Nucleus accumbens (tissue), 56 donors: ENCODE results near the gene ENOX1.

ENCODE experiments used
- DNase-seq, 56 donors: peaks; one replicate each; lab custom pipeline; 2025; lab: John Stamatoyannopoulos, UW

Gene ENOX1

DNA sequence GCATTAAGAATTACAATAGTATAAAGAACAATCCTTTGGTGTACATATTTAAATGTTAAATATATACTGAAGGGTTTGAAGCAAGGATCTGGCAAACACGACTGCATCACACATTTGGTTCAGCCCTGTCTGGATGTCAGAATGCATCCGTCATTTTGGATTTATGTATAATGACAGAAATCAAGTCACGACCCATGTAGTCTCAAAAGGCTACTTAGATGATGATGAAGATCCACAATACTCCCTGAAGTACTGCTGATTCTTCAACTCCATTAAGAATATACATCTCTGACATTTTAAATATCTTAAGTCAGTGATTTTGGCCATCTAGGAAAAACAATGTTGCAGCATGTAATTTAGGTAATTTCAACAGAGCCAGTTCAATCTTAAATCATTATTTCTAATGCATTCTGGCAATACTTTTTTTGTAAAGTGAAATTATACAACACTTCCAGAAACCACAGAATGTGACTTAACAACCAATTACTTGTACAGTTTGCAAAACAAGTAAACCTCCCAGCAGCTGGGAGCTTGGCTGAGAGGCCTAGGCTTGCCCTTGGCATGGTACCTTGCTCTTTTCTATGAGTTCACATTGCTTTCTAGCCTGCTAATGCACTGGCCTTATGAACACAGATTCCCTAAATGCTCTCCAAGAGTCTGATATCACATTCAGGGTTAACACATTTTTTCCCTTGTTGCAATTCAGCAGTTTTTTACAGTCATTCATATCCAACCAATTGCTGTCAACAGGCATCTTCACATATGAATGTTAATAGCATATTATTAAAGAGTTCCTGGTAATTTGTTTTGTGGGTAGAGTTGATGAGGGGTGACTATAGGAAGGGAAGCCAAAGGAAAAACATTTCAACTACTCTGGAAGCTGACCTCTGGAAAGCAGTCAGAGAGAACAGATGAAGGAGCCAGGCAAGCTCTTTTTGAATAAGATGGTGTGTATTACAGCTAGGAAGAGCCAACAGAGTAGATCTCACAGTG is 175.2 kb downstream of the ENOX1 start:
- no peak for DNase-seq

DNA sequence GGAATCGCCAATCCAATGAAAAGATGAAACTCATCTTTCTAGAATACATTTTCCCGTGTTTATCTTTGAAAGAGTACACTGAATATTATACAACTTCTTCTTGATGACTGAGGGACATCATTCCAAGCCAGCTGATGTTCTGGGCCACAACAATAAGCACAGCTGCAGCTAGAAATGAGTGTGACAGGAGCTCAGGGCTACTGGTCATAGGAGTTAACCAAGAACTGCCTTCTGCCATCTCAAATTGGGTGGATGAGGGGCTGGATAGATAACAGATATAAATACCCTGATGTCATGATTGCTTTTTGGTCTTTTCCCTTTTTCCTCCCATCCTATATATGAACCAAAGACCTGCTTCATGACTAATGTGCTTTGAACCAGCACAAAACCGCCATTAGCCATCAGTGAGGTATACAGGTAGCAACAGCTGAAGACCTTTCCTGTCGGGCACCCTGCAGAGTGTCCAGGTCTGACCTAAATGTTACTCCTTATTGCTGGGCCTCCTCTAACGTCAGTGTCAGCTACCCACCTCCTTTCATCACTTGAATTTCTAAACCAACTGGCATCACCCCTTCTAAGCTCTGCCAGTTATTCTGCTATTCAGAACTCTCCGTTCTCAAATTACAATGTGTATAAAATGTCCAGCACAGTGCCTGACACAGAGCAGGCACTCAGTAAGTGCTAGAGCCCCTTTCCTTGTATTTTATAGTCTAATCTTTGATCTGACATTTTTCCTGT is 178.2 kb downstream of the ENOX1 start:
- no peak for DNase-seq

DNA sequence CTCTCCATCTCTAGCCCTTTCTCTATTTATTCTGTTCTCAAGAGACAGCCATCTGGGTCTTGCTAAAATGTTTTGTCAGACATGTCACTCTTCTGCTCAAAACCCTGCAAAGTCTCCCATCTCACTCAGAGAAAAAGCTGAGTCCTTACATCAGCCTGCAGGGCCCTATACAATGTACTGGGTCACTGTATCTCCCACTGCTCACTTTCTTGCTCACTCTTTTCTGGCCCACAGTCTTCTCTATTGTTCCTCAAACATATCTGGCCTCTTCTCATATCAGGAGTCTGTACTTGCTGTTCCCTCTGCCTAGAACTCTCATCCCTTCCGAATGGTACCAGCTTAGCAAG is 189.2 kb downstream of the ENOX1 start:
- DNase-seq = no peak

DNA sequence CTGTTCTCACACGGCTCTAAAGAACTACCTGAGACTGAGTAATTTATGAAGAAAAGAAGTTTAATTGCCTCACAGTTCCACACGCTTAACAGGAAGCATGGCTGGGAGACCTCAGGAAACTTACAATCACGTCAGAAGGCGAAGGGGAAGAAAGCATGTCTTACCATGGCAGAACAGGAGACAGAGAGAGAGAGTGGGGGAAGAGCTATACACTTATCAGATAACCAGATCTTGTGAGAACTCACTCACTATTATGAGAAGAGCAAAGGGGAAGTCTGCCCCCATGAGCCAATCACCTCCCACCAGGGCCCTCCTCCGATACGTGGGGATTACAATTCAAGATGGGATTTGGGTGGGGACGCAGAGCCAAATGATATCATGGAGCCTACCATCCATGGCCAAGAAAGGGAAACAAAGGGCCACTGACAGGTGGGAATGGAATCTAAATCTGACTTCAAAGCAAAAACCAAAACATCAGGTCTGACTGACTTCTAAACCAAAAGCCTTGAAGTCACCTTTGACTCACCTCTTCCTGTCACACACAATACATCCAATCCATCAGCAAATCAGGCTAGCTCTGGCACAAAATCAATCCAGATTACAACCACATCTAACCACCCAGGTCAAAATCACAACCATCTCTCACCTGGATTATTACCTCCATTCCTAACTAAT is 189.7 kb downstream of the ENOX1 start:
- DNase-seq = no peak

DNA sequence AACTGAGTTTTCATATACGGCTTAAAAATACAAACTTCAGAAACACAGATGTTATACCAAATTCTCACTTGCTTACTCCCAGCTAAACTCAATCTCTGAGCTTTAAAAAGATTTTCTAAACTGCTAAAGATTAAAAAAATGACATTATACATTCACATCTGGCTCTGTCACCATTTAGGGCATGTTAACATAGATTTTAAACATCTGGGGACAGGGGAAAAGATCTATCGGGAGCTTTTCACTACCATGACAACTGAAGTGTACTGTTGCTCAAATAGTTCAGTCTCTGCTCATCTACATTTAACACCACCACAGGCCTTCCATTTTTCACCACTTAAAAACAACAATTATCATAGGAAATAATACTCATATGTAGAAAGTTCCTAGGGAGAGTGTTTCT is 190.8 kb downstream of the ENOX1 start:
- no peak for DNase-seq

DNA sequence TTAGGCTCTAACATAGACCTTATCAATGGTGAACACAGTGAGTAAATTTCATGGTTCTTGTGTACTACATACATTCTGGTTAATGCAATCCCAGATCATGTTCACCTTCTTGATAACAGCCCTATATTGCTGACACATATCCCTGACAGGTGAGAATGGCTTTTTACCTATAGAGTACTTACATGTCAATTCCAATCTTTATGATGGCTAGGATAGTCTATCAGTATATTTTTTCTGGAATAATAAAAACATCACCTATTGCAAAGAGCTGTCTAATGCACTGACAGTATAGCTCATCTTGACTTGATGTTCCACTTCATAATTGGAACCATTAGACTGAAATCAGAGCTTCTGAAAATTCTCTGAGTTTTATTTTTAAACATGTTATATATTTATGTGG is 199.4 kb downstream of the ENOX1 start:
- no peak for DNase-seq

DNA sequence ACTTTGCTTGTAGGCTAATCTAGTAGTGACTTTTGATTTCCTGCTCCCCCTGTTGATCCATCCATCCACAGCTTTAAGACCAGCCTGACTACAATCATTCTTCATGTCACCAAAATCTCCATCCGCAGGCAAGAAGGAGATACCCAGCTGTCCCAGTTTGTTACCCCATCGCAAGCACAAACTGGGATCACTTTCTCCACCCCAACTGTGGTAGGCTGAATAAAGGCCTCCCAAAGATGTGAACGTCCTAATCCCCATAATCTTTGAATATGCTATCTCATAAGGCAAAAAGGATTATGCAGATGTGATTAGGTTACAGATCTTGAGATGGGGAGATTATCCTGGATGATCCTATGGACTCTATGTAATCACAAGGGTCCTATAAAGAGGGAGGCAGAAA is 202.0 kb downstream of the ENOX1 start:
- no peak for DNase-seq

DNA sequence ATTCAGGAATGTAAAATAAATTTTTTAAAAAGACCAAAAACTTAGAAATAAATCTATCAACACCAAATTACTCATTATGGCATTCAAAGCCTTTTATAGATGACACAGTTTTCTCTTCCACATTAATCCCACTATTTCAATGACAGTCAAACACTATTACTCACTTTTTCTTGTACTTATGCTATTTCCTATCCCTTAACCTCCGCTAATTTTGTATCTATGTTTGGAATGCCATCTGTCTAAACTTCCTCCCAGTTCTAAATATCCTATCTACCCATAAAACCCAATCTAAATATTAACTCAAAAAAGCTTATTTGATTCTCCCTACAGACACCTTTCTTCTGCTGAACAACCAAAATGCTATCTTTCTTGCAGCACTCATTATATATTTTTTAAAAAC is 203.5 kb downstream of the ENOX1 start:
- no peak for DNase-seq

DNA sequence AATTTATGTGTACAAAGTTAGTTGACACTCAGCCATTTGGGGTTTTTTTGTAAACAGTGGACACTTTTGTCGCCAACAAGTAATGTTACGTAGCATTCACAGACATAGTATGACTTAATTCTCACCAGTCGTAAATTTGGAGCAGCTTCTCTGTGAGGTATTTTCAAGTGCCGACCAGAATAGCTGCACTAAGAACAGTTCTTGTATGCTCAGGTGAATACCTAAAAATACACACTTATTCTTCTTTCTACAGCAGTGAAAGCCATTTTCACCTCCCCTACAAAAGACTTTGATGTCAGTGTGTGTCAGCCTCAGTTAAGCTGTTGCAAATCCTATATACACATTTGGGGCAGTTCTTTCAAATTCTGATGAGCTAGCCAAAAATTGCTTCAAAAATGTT is 206.5 kb downstream of the ENOX1 start:
- DNase-seq = peak in 1 of 56 donors; percentile 20

DNA sequence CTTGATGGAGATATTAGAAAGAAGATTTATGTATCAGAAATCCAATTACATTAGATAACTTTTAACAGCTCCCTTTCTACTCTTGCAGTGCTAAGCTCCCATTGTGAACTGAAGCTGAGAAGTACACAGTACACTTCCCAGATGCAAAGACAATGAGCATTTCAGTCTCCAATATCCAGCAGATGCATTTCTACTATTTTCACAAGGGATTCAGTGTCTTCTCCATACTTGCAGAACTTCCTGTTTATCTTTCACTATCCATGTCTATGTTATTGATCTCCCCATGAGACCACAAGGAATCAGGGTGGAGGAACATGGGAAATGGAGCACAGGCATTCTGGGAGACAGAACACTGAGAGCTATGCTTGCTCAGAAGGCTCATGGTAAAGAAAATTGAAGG is 207.5 kb downstream of the ENOX1 start:
- DNase-seq = peak in 1 of 56 donors; percentile 35

DNA sequence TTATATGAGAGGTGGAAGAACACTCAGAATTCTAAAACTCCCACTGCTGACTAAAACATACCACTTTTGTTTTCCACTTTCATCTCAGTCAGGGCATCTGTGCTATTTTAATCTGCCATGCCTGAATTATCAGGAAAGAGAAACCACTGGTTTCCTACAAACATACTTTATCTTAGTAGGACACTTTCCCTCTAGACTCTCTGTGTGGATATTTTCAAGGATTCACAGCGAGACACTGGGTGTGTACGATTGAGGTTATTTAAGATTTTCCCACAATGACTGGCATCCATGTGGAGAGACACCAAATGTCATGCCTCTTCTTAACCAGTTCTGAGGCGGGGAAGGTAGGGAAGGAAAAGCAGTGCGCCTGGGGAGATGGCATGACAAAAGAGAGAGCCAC is 212.2 kb downstream of the ENOX1 start:
- no peak for DNase-seq

DNA sequence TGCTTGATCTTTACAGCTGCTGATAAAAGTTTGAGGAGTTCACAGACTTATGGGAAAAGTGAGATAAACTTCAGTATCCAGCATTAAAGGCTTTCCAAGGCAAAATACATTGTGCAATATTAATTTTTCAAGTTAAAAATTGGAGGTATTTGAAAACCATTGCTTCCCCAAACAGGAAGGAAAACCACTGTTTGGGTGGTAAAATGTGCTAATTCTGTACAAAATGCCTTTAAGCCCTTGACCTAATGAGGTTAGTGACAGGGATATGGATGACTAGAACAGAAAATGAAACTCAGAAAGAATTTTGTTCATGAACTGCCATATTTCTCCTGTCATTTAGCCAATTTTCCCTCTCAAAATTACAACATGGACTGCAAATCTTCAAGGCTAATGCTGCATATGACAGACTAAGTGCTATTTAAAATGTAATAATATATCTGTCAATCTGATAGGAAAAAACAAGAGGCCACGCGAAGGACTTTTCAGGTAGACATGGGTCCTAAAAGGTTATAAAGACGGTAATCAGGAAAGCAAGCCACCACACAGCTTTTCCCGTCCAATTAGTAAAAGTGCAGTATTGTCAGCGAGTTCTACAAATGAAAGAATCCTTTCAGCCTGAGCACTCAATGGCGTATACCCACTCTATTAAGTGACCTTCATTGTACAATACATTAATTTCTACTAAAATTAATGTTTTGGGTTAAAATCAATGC is 212.8 kb downstream of the ENOX1 start:
- DNase-seq = no peak

DNA sequence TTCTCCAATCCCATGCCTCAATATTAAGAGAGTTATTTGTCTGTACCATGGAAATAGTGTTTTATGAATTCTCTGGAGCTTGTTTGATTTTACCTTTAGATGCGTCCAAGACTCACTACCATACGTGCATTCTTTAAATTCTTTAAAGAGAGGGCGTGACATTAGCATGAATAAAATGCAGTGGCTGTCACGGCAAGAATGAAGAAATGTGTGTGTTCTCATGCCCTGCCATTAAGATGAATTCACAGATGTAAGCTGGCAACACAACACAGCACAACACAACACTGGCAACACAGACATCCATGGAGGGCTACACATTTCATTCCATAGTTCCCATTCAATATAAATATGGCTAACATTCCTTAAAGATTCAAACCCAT is 213.4 kb downstream of the ENOX1 start:
- no peak for DNase-seq

DNA sequence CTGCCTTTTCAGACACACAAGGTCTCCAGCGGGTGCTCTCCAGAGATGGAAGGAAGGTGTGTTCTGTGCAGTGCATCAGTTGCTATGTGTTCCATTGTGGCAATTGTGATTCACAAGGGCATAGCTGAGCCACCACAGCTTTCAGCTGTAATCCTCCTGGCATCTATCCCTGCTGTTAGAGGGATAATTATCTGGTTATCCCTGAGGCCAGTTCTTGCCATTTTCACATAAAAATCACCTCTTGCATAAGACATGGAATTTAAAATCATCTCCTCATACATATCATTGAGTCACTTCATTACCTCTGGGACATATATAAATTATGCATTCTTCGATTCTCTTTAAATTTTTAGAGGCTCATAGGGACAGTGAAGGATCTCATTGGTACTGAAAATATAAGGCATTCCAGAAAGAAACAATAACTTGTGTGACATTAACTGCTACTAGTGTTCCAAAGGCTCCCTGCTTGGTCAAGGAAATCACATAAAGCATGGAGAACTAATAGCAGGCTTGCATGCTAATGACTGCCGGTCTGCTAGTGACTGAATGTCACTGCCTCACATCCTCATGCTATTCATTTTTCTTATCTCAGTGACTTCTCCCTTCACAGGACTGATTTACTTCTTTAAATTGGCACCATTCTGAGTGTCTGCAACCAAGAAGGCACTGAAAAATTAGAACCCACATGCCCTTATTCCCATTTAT is 214.0 kb downstream of the ENOX1 start:
- DNase-seq = no peak

DNA sequence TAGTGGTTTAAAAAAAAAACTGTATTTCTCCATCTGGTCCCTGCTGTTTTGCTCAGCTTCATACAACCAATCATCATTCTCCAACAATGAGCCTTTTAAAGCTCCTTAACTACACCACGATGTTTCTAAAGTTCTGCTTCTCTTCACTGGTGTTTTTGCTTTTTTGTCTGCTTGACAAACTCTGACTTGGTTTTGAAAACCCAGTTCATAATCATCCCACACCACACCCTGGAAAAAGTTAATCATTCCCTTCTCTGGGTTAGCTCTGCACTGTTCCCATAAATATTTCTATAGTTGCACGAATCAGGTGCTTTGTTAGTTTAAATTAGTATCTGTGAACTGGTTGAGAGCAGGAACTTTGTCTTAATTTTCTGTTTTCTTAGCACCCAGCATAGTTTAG is 217.1 kb downstream of the ENOX1 start:
- no peak for DNase-seq

DNA sequence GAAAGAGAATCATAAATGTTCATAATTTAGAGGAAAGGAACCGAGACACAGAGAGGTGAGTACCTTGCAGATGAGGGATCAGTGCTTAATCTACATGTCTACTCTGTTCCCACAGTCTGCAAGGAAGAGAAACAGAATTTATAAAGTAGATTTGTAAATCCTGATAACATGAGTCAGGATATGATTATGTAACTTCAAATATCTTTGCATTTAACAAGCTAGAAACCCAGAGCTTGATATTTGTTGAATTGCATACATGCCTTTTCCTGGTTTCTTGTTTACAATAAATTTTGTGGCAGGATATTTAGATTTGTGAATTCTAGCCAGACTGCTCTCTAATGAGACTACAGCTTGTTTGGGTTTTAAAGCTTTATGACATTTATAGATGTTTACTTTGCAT is 219.2 kb downstream of the ENOX1 start:
- DNase-seq = no peak

DNA sequence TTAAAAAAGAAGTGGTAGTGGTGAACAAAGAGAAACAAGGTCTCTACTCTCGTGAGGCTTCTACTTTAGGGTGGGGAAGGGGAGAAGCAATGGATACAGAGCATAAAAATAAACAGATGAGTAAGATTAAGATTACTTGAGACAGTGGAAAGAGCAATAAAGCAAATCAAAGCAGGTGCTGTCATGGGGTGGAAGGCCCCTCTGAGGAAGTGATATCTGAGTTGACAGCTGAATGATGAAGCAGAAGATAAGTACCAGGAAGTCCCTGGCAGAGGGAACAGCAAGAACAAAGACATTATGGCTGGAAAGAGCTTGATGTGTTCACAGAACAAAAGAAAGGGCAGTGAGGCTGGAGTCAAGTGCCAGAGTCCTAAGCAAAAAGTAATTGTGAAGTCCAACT is 221.8 kb downstream of the ENOX1 start:
- DNase-seq = peak in 1 of 56 donors; percentile 25

DNA sequence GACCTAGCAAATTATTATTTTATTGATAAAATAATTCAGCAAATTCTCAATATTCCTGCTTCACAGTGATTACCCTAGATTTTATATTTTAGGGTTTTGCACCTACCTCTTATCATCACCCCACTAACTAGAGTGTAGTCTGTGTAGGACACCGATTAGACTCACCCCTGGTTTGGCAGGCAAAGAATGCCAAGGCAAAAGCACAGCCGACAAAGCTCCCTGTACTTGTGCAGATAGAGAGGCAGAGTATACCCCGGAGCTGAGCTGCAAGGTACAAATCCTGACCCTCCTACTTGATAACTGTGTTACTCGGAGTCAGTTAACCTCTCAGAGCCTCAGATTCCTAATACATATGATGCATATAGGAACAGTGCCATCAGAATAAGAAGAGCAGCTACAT is 225.7 kb downstream of the ENOX1 start:
- no peak for DNase-seq

DNA sequence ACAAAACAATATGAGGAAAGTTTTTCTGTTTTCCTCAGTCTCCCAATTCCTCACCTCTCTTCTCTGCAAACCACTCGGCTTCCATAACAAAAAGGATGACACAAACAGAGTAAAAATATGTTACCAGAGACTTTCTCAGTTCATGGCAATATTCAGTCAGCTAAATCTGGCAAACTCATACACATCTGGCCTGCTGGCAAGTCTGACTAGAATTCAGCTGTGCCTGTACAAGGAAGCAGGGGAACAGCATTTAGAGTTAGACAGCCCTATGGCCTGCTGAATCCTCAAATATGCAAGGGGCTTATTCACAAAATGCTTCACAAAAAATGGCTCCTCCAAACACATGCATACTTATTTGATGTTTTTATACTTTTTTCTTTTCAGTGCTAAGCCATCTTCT is 227.8 kb downstream of the ENOX1 start:
- peak in 1 of 56 donors; percentile 37 for DNase-seq

DNA sequence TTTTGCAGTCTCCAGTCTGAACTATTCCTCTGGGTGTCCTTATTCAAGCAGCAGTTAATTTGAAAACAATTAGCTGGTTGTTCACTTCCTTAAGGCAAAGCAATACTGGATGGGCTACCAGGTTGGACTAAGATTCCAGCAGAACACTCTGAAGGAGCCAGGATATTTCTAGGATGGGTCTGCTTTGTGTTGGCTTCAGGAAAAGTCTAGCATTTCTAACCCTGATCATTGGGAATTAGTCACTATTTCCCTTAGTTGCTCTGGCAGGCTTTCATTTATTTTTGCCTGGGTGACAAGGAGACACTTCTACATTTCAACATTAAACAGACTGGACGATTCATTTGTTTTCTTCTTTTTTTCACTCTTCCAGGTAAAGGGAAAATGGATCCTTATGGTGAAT is 228.4 kb downstream of the ENOX1 start:
- DNase-seq = no peak
